Mesodermal cell (in vitro differentiated cells): ENCODE data around the gene ITIH5.

ENCODE experiments used
- H3K27ac ChIP-seq: 2 replicates; pipeline ENCODE4 v1.7.0; 2013; ENCODE audit warnings: mild to moderate bottlenecking, low read depth, low read length, moderate library complexity; ENCODE audit not compliant: severe bottlenecking
- H3K36me3 ChIP-seq: 2 replicates; pipeline ENCODE4 v1.7.1; 2013; ENCODE audit warnings: mild to moderate bottlenecking, low read length, moderate library complexity; ENCODE audit not compliant: control insufficient read depth, insufficient read depth
- H3K4me1 ChIP-seq: one replicate; pipeline ENCODE4 v1.7.1; 2013; ENCODE audit warnings: mild to moderate bottlenecking, low read length; ENCODE audit not compliant: insufficient read depth, control insufficient read depth, poor library complexity, severe bottlenecking
- H3K4me3 ChIP-seq: 2 replicates; pipeline ENCODE4 v1.7.0; 2013; ENCODE audit warnings: low read length, control low read depth, mild to moderate bottlenecking; ENCODE audit not compliant: insufficient read depth, poor library complexity, severe bottlenecking; ENCODE audit errors: extremely low read depth
- H3K9me3 ChIP-seq: 2 replicates; pipeline ENCODE4 v1.7.1; 2013; ENCODE audit warnings: mild to moderate bottlenecking, low read length, moderate library complexity; ENCODE audit not compliant: control insufficient read depth
- WGBS, 2 experiments: methylation state at CpG; one replicate each; pipeline ENCODE4 v1.1.5; 2013; ENCODE audit warnings: missing lambda C conversion rate in 2 of 2; ENCODE audit not compliant: insufficient coverage in 2 of 2; 5-methylcytosine and 5-hydroxymethylcytosine counted together

Gene ITIH5

DNA sequence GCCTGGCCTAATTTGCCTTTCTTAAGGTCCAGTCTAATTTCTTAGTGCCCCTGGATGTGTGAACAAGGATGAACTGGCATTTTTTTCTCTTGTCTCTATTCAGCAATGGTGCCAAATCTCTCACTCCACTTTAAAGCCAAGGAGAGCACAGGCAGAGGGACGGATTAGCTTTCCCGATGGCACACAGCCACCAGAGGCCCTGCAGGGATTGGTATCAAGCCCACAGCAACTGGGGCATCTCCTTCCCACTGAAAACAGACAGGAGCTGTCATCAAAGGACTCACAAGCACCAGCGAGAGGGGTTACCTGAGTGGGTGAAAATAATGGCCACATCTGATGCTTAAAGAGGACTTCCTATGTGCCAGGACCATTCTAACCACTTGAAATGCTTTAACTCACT, 83.1 kb downstream of the ITIH5 start:
- no peak overlapping the region for H3K4me3 ChIP-seq
- H3K36me3 ChIP-seq: no peaks in the 10 kb centered on the region
- WGBS, 2 experiments: 82 to 100% methylated on average over 2 of the region's 3 CpGs

DNA sequence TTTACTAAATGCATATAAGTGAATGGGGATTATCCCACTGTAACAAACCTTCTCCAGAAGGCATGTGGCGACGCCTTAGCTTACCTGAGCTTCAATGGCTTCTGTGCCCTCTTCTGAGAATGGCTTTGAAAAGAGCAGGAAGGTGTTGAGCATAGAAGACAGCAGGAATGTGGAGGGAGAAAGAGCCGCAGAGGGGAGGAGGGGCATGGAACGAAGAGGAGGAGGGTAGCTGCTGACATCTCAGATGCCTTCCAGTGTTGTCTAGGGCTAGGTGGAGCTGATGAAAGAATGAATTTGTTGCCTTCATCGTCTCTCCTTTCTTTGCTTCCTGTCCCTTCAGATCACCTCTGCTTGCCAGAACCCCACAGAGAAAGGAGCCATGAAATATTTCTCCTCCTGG, 86.2 kb downstream of the ITIH5 start:
- H3K4me1 ChIP-seq: no peaks in the 10 kb centered on the region
- no peak overlapping the region for H3K27ac ChIP-seq
- H3K4me3 ChIP-seq: no peak overlapping the region
- no peaks in the 10 kb centered on the region for H3K36me3 ChIP-seq
- no peaks in the 10 kb centered on the region for H3K9me3 ChIP-seq
- 54 to 75% methylated on average over 3 to 5 of the region's 5 CpGs for WGBS, 2 experiments

More for the DNA sequence above, 83.1 kb downstream of the ITIH5 start:
- H3K27ac ChIP-seq: no peak overlapping the region
- H3K9me3 ChIP-seq: no peaks in the 10 kb centered on the region
- no peaks in the 10 kb centered on the region for H3K4me1 ChIP-seq

DNA sequence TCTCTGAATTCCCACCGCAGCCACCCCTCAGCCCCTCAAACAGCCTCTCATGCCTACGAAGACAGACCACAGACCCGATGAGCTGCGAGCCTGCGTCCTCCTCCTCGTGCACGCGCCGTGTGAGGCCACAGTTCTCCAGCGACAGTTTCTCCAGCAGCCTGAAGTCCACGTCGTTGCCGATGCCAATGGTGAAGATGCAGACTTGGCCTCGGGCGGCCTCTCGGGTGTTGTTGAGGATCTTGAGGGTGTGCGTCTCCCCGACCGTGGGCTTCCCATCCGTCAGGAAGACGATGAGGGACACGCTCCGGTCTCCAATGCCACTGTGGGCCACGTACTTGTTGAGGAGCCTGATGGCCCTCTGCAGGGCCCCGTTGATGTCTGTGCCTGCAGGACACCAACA, 87.1 kb downstream of the ITIH5 start:
- no peak overlapping the region for H3K27ac ChIP-seq
- no peaks in the 10 kb centered on the region for H3K36me3 ChIP-seq
- H3K9me3 ChIP-seq: no peaks in the 10 kb centered on the region
- H3K4me3 ChIP-seq: no peak overlapping the region
- H3K4me1 ChIP-seq: no peaks in the 10 kb centered on the region
- 96% methylated on average over 24 to 25 of the region's 25 CpGs for WGBS, 2 experiments

DNA sequence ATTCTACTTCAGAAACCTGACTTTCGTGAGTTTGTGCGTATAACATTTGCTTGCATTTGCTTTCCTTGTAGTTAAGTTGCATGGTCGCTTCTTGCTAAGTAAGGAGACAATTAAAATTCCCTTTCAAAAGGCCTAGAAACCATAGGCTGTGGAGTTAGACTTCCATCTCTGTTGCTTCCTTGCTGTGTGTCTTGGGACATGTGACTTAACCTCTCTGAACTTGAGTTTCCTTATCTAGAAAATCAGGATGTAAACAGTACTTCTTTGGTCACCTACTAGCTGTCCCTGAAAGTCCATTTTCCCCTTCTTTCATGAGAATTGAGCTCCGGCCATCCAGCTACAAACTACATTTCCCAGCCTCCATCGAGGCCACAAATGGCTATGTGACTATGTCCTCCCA, 89.2 kb downstream of the ITIH5 start:
- H3K9me3 ChIP-seq: no peaks in the 10 kb centered on the region
- H3K4me3 ChIP-seq: no peak overlapping the region
- no peak overlapping the region for H3K27ac ChIP-seq
- 100% methylated on average over 1 to 2 of the region's 5 CpGs for WGBS, 2 experiments
- H3K36me3 ChIP-seq: no peaks in the 10 kb centered on the region
- H3K4me1 ChIP-seq: no peaks in the 10 kb centered on the region

DNA sequence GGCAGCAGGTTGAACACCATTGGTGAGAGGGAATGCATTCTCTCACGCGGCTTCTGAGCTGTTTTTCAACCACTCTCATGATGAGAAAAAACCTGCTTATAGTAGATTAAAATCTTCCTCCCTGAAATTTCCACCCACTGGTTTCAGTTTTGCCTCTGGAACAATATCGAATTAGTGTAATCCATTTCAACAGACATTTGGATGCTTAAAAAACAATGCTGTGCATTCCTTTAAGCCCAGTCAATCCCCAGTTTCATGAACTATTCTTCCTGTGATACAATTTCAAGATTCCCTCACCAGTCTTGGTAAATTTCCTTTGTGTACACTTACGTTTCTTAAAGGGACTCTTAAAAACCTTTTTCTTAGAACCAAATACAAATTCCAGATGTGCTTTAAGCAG, 89.6 kb downstream of the ITIH5 start:
- Histone ChIP-seq H3K9me3 (no peaks in the 10 kb centered on the region), H3K4me3 (no peak overlapping the region), H3K4me1 (no peaks in the 10 kb centered on the region), H3K27ac (no peak overlapping the region), H3K36me3 (no peaks in the 10 kb centered on the region)
- 91% methylated on average over 2 to 4 of the region's 4 CpGs for WGBS, 2 experiments

DNA sequence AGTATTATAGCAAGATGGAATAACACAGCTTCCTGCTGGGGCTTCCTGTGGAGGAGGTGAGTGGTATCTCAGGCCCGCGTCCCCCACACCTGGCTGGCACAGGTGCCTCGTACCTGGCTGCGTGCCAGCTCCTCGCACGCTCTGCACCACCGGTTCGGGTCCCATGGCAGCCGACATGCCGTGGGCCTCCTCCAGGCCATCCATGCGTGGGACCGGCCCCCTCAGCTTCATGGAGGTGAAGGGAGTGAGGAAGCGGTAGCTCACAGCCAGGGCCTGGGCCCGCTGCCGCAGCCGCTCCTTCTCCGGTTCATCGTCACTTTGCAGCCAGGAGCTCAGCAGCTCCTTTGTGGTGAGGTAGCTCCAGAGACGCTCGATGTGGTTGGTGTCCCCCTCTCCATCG, 90.4 kb downstream of the ITIH5 start:
- Histone ChIP-seq H3K4me1 (no peaks in the 10 kb centered on the region), H3K4me3 (no peak overlapping the region), H3K9me3 (no peaks in the 10 kb centered on the region), H3K27ac (no peak overlapping the region), H3K36me3 (no peaks in the 10 kb centered on the region)
- 93 to 95% methylated on average over 21 of the region's 21 CpGs for WGBS, 2 experiments

DNA sequence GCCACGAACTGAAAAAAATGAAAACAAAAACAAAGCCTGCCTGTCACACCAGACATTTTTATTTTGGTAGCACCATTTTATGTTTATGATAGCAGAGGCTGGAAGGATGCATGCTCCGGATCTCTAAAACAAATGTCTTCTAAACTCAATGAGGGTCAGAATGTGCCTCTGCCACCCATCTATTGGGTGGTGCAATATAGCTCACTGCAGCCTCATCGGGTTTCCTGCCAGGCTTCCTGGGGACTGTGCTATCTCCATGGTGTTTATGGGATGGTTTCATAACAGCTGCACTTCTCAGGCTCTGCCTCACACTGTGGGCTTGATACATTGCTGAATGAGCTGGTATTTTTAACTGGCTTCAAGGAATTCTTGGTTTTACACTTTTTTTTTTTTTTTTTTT, 94.4 kb downstream of the ITIH5 start:
- no peaks in the 10 kb centered on the region for H3K9me3 ChIP-seq
- no peak overlapping the region for H3K27ac ChIP-seq
- no peaks in the 10 kb centered on the region for H3K36me3 ChIP-seq
- H3K4me1 ChIP-seq: no peaks in the 10 kb centered on the region
- 88 to 100% methylated on average over 1 of the region's 3 CpGs for WGBS, 2 experiments
- H3K4me3 ChIP-seq: no peak overlapping the region

DNA sequence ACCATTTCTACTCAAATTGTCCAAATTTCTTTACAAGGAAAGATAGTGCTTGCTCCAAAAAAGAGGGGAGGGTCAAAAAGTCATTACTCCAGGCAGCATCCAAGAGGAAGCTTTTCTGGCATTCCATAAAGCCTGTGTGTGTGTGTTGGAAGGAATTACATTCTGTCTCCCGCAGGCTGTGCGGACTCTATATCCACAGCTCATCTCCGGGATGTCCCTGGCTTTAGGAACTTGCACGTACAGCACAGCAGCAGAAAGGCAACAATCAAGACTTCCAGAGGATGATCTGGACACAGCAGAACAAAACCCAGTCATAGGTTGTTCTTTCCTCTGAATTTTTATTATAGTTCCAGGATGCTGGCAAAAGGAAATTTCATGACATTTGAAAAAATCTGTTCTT, 94.8 kb downstream of the ITIH5 start:
- no peak overlapping the region for H3K27ac ChIP-seq
- H3K9me3 ChIP-seq: no peaks in the 10 kb centered on the region
- H3K4me1 ChIP-seq: no peaks in the 10 kb centered on the region
- no peak overlapping the region for H3K4me3 ChIP-seq
- WGBS, 2 experiments: 94 to 98% methylated on average over 3 to 4 of the region's 4 CpGs
- no peaks in the 10 kb centered on the region for H3K36me3 ChIP-seq

DNA sequence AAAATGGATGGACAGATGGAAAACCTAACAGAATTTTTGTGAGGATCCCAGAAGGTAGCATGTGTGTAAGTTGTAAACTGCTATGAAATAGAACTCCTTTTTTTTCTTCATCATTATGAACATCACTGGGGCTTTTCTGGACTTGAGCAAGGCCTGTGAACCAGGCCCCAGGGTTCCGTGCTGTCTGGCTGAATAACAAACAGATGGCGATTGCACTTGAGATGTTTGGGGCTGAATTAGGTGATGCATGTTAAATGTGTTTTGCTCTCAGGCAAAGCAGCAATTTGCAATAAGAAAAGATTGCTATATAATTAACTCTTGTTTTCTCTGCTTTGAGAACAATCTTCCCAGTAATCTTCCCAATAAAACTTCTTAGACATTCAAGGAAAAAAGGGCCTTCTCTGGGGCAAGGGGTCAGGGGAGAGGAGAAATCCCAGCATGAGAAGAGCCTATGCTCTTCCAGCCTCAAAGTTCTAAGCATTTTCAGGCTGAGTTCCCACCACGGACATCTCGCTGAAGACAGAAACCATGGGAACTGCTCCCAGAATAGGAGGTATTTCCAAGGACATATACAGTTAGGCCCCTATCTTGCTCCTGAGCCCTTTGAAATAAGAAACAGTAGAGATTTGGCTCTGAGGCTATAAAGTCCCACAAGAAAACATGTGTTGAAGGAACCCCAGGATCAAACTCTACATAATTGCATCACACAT, 98.7 kb downstream of the ITIH5 start:
- 74% methylated on average over 4 of the region's 4 CpGs; no CpG with 5 or more reads in 1 of the 2 experiments for WGBS, 2 experiments
- H3K4me1 ChIP-seq: no peaks in the 10 kb centered on the region
- no peak overlapping the region for H3K4me3 ChIP-seq
- H3K9me3 ChIP-seq: no peaks in the 10 kb centered on the region
- H3K27ac ChIP-seq: no peak overlapping the region
- H3K36me3 ChIP-seq: no peaks in the 10 kb centered on the region

DNA sequence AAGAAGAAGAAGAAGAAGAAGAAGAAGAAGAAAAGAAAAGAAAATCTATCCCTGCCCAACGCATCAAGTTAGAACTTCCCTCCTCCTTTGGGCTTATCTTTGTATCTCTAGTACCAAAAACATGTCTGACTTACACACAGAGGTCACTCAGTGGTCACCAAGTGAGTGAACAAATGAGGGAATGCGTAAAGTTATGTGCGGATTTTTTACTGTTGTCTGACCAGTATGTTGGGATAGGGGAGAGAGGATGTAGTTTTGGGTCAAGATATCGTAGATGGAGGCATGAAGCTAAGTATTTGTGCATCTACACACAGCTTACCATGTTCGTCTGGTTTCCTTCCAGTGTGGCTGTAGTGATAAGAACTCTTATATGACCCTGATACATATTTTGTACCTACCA, 99.9 kb downstream of the ITIH5 start:
- no peak overlapping the region for H3K27ac ChIP-seq
- H3K4me1 ChIP-seq: no peaks in the 10 kb centered on the region
- WGBS, 2 experiments: 100% methylated on average over 2 of the region's 5 CpGs; no CpG with 5 or more reads in 1 of the 2 experiments
- H3K9me3 ChIP-seq: no peaks in the 10 kb centered on the region
- no peaks in the 10 kb centered on the region for H3K36me3 ChIP-seq
- H3K4me3 ChIP-seq: no peak overlapping the region

DNA sequence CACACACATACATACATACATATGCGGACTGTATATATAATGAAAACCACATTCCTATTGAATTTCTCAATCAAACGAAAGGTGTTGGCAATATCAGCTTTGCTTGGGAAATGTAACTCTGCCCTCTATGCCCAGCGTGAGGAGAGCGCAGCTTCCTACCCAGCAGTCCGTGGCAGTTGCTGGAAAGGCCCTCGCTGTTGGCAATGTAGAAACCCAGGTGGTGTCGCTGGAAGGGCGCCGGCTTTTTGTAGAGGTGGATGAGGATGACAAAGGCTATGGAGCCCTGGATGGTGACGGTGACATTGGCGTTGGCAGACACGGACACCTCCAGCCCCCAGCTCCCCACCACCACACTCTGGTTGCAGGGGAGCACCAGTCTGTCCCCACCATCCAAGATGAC, 100.9 kb downstream of the ITIH5 start:
- H3K27ac ChIP-seq: no peak overlapping the region
- no peaks in the 10 kb centered on the region for H3K36me3 ChIP-seq
- H3K4me1 ChIP-seq: no peaks in the 10 kb centered on the region
- no peaks in the 10 kb centered on the region for H3K9me3 ChIP-seq
- WGBS, 2 experiments: 86 to 96% methylated on average over 6 to 9 of the region's 12 CpGs
- no peak overlapping the region for H3K4me3 ChIP-seq
